Calu3 (cell line): Measurements from ENCODE around the gene CCDC88A. TPM values are rescaled to one million over a fixed set of nuclear protein-coding genes. Genes with fewer than 3 reads are reported as not detected.
"Not testable (repeated sequence)": the region's sequence is repeated elsewhere in the genome, so short reads cannot be mapped to it uniquely, and the experiment has no call there.

Experiments
- BruUV-seq: library from RNA; stranded (reverse); fragments of 400-500 nt; replicated peaks from 2 replicates; lab custom pipeline; 2021; lab: Mats Ljungman, UMichigan
- CTCF ChIA-PET: fragments of 300-600 bp; sonication (Branson Sonifier 250); formaldehyde crosslinking; loops from one replicate; lab custom pipeline; 2022; ENCODE audit warnings: antibody characterized with exemption; lab: Charles Lee
- DNase-seq: peaks from one replicate; pipeline ENCODE4 v3.0.0; 2022
- H3K27ac Mint-ChIP-seq: one replicate; pipeline ENCODE4 v1.8.0; 2022; ENCODE audit warnings: mixed read lengths; ENCODE audit not compliant: unreplicated experiment
- H3K27me3 Mint-ChIP-seq: one replicate; pipeline ENCODE4 v1.8.0; 2022; ENCODE audit warnings: mixed read lengths; ENCODE audit not compliant: unreplicated experiment
- H3K36me3 Mint-ChIP-seq: one replicate; pipeline ENCODE4 v1.8.0; 2022; ENCODE audit warnings: mild to moderate bottlenecking, moderate library complexity, mixed read lengths; ENCODE audit not compliant: insufficient read depth, unreplicated experiment
- H3K4me1 Mint-ChIP-seq: one replicate; pipeline ENCODE4 v1.8.0; 2022; ENCODE audit warnings: mild to moderate bottlenecking, low read depth, mixed read lengths; ENCODE audit not compliant: unreplicated experiment
- H3K4me3 Mint-ChIP-seq: one replicate; pipeline ENCODE4 v1.8.0; 2022; ENCODE audit warnings: mild to moderate bottlenecking, low read depth, moderate library complexity, mixed read lengths; ENCODE audit not compliant: unreplicated experiment
- H3K9me3 Mint-ChIP-seq: one replicate; pipeline ENCODE4 v1.8.0; 2022; ENCODE audit warnings: low read depth, mixed read lengths; ENCODE audit not compliant: unreplicated experiment
- intact Hi-C: fragments of 100-400 bp; cut with micrococcal nuclease; formaldehyde crosslinking; loops from one replicate; pipeline ENCODE4 v1.10.0; 2022; ENCODE audit not compliant: unreplicated experiment
- total RNA-seq: library from RNA; stranded (reverse); gene quantifications from 2 replicates; pipeline ENCODE4 v1.2.3, GENCODE V29; 2022
- TF ChIP-seq, protein P1 (sequence below): fragments of 200-600 bp; IDR thresholded peaks from one replicate; pipeline ENCODE4 v1.8.0; 2022; ENCODE audit warnings: antibody characterized with exemption; ENCODE audit not compliant: unreplicated experiment

CCDC88A gene
- total RNA-seq, 1 experiment from 2014 or later: 49.7 TPM

DNA sequence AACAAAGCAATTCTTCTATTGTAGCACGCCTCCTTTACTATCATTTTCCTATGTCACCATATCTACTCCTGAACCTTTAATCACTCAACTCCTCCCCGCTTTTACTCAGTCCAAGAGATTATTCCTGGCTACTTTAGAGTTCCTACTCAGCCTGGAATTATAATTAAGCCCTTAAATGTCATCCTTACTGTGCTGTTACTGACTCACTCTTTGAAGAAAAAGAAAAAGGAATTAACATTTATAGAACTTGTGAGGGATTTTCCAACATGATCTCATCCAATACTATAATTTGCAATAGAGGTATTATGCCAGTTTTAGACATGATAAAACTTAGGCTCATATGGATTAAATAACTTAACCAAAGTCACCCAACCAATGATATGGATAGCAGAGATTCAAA is 61.7 kb downstream of the CCDC88A start:
- H3K27ac Mint-ChIP-seq: no peak overlapping the region
- H3K4me3 Mint-ChIP-seq: no peak overlapping the region
- H3K4me1 Mint-ChIP-seq: no peaks in the 10 kb centered on the region
- H3K9me3 Mint-ChIP-seq: no peaks in the 10 kb centered on the region
- BruUV-seq: no TSS peak
- CTCF ChIA-PET: no interaction called here
- intact Hi-C loops: no loop called here
- H3K36me3 Mint-ChIP-seq: no peaks in the 10 kb centered on the region
- TF ChIP-seq, protein P1, sequence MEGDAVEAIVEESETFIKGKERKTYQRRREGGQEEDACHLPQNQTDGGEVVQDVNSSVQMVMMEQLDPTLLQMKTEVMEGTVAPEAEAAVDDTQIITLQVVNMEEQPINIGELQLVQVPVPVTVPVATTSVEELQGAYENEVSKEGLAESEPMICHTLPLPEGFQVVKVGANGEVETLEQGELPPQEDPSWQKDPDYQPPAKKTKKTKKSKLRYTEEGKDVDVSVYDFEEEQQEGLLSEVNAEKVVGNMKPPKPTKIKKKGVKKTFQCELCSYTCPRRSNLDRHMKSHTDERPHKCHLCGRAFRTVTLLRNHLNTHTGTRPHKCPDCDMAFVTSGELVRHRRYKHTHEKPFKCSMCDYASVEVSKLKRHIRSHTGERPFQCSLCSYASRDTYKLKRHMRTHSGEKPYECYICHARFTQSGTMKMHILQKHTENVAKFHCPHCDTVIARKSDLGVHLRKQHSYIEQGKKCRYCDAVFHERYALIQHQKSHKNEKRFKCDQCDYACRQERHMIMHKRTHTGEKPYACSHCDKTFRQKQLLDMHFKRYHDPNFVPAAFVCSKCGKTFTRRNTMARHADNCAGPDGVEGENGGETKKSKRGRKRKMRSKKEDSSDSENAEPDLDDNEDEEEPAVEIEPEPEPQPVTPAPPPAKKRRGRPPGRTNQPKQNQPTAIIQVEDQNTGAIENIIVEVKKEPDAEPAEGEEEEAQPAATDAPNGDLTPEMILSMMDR: no peak
- DNase-seq: no peak
- no peaks in the 10 kb centered on the region for H3K27me3 Mint-ChIP-seq

DNA sequence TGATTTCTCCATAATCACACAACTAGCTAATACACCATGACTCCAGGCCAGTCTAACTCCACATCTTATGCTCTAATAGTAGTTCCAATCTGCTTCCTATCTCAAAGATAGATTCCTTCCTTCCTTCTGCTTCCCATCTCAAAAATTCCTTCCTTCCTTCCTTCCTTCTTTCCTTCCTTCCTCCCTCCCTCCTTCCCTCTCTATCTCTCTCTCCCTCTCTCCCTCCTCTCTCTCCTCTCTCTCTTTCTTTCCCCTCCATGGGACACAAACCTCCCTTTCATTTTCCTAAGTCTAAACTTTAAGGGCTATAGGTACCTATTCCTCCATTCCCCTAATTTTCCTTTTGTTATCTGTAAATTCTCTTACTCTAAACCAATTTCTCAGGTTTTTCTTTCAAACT is 62.5 kb downstream of the CCDC88A start:
- Mint-ChIP-seq H3K4me3 (no peak overlapping the region), H3K27ac (no peak overlapping the region), H3K9me3 (no peaks in the 10 kb centered on the region), H3K36me3 (no peaks in the 10 kb centered on the region), H3K4me1 (no peaks in the 10 kb centered on the region), H3K27me3 (no peaks in the 10 kb centered on the region)
- no TSS peak for BruUV-seq
- TF ChIP-seq, protein P1: no peak
- DNase-seq: no peak
- CTCF ChIA-PET: no interaction called here
- intact Hi-C loops: no loop called here

DNA sequence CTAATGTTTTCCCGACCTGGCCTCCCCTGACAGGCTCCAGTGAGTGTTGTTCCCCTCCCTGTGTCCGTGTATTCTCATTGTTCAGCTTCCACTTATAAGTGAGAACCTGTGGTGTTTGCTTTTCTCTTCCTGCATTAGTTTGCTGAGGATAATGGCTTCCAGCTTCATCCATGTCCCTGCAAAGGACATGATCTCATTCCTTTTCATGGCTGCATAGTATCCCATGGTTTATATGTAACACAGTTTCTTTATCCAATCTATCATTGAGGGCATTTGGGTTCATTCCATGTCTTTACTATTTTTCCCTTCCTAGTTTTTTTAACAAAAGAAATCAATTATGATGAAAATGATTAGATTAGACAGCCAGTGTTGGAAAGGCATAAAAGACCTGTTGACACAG is 63.5 kb downstream of the CCDC88A start:
- H3K27me3 Mint-ChIP-seq, CTCF ChIA-PET, H3K4me1 Mint-ChIP-seq, H3K4me3 Mint-ChIP-seq, H3K9me3 Mint-ChIP-seq, H3K27ac Mint-ChIP-seq, H3K36me3 Mint-ChIP-seq, BruUV-seq, DNase-seq, intact Hi-C loops: not testable (repeated sequence)

DNA sequence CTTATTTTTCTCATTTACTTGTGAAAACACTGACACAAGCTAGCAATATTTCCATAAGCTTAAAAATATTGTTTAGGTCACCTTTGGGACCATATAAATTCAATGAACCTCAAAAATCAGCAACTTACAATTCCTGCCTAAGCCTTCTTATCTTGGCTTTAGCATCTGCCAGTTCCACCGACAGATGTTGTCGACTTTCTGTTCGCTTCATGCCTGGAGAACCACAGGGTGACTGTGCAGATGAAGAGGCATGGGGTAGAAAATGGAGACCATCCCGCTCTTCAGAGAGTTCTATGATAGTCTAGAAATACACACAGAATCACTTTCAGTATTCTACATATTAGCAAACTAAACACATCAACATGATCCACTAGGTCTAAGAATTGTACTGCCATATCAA is 64.2 kb downstream of the CCDC88A start:
- DNase-seq: no peak
- BruUV-seq: no TSS peak
- CTCF ChIA-PET: no interaction called here
- Mint-ChIP-seq H3K27me3 (no peaks in the 10 kb centered on the region), H3K36me3 (no peaks in the 10 kb centered on the region), H3K9me3 (no peaks in the 10 kb centered on the region), H3K27ac (no peak overlapping the region), H3K4me1 (no peaks in the 10 kb centered on the region), H3K4me3 (no peak overlapping the region)
- TF ChIP-seq, protein P1: no peak
- intact Hi-C loops: no loop called here

DNA sequence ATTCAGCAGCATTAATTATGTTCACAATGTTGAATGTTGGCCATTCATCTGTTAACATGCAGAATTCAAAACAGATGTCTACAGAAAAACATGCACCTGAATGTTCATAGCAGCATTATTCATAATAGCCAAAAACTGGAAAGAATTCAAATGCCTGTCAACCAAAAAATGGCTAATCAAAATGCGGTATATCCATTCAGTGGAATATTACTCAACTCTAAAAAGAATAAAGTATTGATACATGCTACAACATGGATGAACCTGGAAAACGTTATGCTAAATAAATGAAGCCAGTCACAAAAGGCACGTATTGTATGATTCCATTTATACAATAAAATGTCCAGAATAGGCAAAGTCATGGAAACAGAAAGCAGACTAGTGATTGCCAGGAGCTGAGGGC is 68.0 kb downstream of the CCDC88A start:
- Mint-ChIP-seq H3K4me3 (no peak overlapping the region), H3K27ac (no peak overlapping the region), H3K36me3 (no peaks in the 10 kb centered on the region), H3K4me1 (no peaks in the 10 kb centered on the region), H3K27me3 (no peaks in the 10 kb centered on the region), H3K9me3 (no peaks in the 10 kb centered on the region)
- CTCF ChIA-PET: no interaction called here
- no peak for DNase-seq
- TF ChIP-seq, protein P1: no peak
- intact Hi-C loops: no loop called here
- no TSS peak for BruUV-seq
